ENCODE data around the gene WDR48.

Gene WDR48

GRCh38 chr3:39064646-39065045 lies 12.8 kb downstream of the WDR48 start:
- no peak for DNase-seq (ENCODE audit: low read depth)

GRCh38 chr3:39065197-39065596 lies 13.4 kb downstream of the WDR48 start:
- no peak for DNase-seq (ENCODE audit: low read depth)

GRCh38 chr3:39067286-39067685 lies 15.5 kb downstream of the WDR48 start:
- no peak for DNase-seq (ENCODE audit: low read depth)

- DNase-seq (ENCODE audit: low read depth) = no peak
Observed at GRCh38 chr3:39068556-39068955, 16.7 kb downstream of the WDR48 start.

- no peak for DNase-seq (ENCODE audit: low read depth)
Observed at GRCh38 chr3:39075910-39076309, 24.1 kb downstream of the WDR48 start.

GRCh38 chr3:39079530-39079929 lies 27.7 kb downstream of the WDR48 start:
- no peak for DNase-seq (ENCODE audit: low read depth)

- no peak for DNase-seq (ENCODE audit: low read depth)
Observed at GRCh38 chr3:39080026-39080425, 28.2 kb downstream of the WDR48 start.

GRCh38 chr3:39082666-39083313 lies 31.0 kb downstream of the WDR48 start:
- no peak for DNase-seq (ENCODE audit: low read depth)

GRCh38 chr3:39086144-39086543 lies 34.3 kb downstream of the WDR48 start:
- no peak for DNase-seq (ENCODE audit: low read depth)

- no peak for DNase-seq (ENCODE audit: low read depth)
Observed at GRCh38 chr3:39088456-39088855, 36.6 kb downstream of the WDR48 start.

- DNase-seq (ENCODE audit: low read depth) = no peak
Observed at GRCh38 chr3:39088889-39089288, 37.1 kb downstream of the WDR48 start.

- DNase-seq (ENCODE audit: low read depth) = no peak
Observed at GRCh38 chr3:39090922-39091321, 39.1 kb downstream of the WDR48 start.

- no peak for DNase-seq (ENCODE audit: low read depth)
Observed at GRCh38 chr3:39094851-39095677, 43.2 kb downstream of the WDR48 start.

- DNase-seq (ENCODE audit: low read depth) = no peak
Observed at GRCh38 chr3:39095778-39096177, 44.0 kb downstream of the WDR48 start.

- no peak for DNase-seq (ENCODE audit: low read depth)
Observed at GRCh38 chr3:39096775-39097174, 45.0 kb downstream of the WDR48 start.

- no peak for DNase-seq (ENCODE audit: low read depth)
Observed at GRCh38 chr3:39097716-39098472, 46.1 kb downstream of the WDR48 start.

GRCh38 chr3:39098473-39099000 lies 46.7 kb downstream of the WDR48 start:
- DNase-seq (ENCODE audit: low read depth) = no peak

GRCh38 chr3:39099242-39099641 lies 47.4 kb downstream of the WDR48 start:
- DNase-seq (ENCODE audit: low read depth) = no peak

GRCh38 chr3:39099738-39100499 lies 48.1 kb downstream of the WDR48 start:
- no peak for DNase-seq (ENCODE audit: low read depth)

- DNase-seq (ENCODE audit: low read depth) = no peak
Observed at GRCh38 chr3:39100500-39100886, 48.7 kb downstream of the WDR48 start.

- no peak for DNase-seq (ENCODE audit: low read depth)
Observed at GRCh38 chr3:39101022-39101689, 49.3 kb downstream of the WDR48 start.
